ENCODE results near the gene LRRC72.
"Not testable (repeated sequence)": the region's sequence is repeated elsewhere in the genome, so short reads cannot be mapped to it uniquely, and the experiment has no call there.

Gene LRRC72

DNA sequence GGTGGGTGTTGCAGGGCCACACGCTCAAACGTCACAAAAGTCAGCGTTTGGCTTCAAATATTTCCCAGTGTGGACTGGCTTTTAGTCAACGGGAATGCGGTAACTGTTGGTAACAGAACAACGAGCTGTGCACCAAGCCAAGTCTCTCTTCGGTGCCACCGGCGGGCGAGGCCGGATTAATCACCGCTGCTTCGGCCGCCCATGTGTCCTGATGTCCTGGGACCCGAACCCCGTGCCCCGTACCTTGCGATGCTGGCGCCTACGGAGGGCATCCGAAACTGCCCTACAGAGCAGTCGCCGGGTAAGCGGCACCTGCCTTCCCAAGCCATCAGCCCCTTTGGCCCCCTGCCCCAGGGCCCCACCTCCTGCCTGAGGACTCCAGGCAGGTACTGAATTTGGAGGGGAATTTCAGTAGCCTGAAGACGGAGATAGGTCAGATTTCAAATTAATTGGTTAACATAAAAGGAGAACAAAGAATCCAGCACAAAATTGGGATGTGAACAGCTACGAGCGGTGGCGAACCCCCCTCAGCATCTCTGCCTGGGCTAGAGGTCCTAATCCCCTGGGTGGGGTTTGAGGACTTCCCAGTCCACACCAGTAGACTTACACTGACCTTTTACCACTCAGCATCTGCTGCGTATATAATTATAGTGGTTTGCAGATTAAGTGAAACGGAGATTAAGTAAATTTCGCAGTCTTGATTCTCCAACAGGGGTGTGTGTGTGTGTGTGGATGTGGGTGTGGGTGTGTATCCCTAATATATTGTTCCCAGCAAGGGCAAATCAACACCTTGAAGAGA lies at the start of gene LRRC72:
Gene LRRC72 (plus strand): TSS at position 84 of the 799 bp plus-strand sequence. CDS start 128 bp downstream, at position 212.
- DNase-seq (ENCODE audit: low read depth in 2 of 2): no peak

DNA sequence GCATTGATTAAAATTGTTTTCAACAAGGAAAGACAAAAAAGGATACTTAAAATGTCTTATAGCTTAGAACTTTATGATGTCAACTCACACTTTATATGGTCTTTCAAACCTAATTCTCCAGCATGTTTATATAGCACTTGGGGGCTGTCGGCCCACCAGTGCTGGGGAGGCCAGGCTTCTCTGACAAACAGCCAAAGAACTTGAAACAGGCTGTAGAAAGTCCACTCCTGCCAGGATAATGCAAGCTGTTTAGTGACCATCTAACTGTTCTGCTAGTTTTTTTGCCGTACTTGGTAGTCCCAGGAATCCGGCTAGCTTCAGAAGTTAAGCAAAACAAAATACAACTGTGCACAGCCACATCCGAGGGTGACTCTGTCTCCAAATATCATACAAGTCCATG lies 47.5 kb upstream of the LRRC72 start:
- no peak for DNase-seq (ENCODE audit: low read depth in 2 of 2)

DNA sequence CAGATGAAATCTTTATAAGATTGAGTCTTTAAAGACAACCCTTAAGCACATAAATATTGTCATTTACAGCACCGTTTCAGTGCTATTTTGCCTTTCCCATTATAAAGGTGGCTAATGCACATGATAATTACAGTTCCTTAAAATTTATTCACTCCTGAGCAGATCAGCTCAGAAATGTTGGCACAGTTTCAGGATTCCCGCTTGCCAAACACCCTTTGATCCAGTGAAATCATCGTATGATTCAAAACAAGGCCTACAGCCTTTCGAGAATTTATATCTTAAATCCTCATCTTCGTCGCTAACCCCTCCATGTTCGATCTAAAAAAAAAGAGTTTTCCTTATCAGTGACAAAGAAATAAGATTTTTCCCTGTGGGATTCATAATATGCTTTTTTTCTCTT lies 47.0 kb upstream of the LRRC72 start:
- no peak for DNase-seq (ENCODE audit: low read depth in 2 of 2)

DNA sequence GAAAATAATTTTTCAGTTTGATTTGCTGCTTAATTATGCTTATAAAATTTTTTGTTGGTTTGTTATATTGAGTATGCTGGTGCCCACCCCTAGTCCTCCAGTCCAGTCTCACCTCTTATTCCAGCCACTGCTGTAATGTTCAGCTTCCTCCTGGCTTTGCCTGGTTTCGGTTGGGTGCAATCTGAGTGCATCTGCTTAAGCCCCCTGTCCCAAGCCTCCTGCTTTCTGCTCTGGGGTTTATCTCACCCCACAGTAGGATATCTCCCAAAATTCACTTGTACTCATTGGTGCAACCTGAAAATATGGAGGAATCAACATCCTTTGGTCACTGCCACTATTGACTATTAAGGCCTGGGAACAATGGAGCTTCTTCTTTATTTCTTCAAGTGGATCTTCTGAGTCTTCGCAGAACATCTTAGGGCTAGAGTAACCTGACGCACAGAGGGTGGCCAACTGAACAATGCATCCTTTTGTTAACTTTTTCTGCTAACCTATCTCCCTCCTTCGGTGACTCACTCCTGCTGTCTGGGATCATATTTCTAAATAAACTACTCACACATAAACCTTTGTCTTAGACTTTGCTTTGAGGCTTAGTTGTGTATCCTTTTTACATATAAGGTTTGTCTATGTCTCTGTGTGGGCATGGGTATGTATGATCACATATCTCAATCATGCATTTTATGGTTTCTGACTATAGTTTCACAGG lies 42.0 kb upstream of the LRRC72 start:
- DNase-seq (ENCODE audit: low read depth in 2 of 2): no peak

DNA sequence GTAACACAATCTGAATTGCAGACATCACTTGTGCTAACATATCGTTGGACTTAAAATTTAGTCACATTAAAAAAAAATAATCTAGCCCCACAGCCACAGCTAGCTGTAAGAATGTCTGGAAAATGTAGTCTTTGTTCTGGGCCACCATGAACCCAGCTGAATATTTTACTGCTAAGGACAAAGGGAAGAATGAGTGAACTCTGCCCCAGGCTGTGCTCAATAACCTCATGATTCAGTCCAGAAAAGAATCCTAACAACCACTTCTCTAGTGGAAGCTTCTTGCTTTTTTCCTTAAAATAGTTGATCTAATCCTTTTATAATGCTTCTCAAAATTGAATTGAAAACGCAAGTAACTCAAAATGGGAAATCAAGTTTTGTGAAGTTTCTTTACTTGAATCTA lies 35.5 kb upstream of the LRRC72 start:
- DNase-seq (ENCODE audit: low read depth in 2 of 2): no peak

DNA sequence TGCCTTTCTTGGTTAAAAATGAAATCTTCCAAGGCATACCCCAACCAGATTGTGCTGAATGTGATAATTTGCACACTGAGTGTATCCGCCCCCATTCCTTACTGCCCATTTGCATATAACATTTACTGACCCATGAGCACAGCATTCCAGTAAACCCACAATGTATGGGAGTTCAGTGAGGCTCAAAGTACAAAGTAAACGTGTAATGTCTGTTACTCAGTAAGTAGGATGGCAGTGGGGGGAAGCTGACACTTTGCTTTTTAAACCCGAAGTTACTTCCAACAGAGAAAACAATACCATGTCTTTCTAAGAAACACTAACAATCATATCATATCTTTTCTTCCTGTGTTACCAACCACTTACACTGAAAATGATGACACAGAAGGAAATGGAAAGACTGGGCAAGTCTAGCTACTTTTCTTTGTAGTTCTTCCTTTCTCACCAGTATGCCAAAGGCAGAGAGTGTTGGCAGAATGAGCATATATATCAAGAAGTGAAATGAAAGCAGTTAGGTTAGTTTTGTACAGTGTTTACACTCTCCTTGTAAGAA lies 34.0 kb upstream of the LRRC72 start:
- DNase-seq (ENCODE audit: low read depth in 2 of 2): no peak

DNA sequence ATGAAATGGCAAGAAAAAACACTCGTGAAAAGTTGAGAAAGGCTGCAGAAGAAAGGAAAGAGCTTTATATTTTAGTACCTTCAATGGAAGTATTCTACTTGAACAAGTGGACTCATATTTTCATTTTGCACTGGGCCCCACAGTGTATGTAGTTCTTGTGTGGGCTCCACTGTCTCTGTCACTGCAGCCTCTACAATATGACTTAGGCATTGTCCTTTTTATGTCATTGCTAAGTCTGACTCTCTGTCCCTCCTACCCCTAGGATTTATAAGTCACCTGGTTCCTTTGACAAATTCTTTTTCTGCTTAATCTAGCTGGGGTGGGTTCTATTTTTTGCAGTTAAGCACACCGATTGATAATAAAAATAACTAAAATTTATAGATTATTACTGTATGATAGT lies 33.4 kb upstream of the LRRC72 start:
- DNase-seq (ENCODE audit: low read depth in 2 of 2): no peak

DNA sequence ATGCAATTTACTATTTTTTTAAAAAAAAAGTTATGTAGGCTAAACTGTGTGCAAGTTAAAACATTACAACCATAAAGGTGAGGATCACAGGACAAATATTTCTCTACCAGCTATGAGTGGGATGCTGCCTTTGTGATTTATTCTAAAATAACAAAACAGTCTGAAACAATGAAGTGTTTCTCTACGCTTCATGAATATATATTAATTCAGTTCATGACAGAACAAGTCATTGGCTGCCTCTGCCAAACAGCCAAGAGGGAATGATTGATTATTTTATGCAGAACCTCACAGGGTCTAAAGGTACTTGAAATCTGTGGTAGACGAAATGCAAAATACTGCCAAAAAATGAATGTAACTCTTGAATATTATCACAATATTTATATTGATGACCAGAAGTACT lies 32.1 kb upstream of the LRRC72 start:
- DNase-seq (ENCODE audit: low read depth in 2 of 2): no peak

DNA sequence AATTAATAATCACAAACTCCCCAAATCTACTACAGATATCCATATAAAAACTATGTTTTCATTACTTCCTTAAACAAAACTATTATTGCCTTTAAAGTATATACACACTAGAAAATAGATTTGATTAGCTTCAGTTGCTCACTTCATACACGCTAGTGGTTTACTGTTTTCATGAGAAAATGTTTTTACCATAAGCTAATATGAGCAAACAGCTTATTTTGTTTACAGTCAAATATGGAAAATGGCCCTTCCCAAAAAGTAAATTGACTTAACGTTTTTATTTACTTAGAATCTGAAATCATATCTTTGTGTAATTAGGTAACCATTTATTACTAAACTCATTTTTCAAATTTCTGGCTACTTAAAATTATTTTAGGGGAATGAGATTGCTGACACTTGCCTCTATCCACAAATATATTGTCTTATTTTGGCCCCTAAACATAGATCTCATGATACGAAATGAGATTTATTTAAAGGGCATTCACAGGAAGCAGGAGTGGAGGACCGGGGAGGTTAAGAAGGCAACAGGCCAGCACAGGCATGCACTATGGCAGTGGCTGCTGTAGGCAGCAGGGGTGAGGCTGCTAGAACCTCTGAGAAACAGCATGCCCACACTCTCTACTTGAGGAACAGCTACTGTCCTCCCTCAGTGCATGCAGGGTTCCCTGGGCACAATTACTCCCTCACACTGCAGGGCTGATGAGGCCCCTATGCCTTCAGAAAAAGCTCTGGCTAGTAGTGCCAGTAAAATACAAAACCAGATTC lies 31.5 kb upstream of the LRRC72 start:
- DNase-seq (ENCODE audit: low read depth in 2 of 2): no peak

DNA sequence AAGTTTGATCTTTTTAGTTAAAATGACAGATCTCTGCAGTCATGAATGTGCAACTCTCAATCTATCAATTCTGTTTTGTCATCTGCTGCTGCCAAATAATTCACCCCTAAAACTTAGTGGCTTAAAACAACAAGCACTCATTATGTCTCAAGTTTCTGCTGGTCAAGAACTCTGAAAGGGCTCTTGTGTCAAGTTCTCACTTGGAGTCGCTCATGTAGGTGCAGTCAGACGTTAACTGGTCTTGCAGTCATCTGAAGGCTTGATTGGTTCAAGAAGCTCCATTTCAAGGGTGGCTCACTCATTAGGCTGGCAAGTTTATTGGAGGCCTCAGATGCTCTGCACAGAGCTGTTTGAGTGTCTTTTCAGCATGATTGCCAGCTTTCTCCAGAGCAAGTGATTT lies 28.5 kb upstream of the LRRC72 start:
- no peak for DNase-seq (ENCODE audit: low read depth in 2 of 2)

DNA sequence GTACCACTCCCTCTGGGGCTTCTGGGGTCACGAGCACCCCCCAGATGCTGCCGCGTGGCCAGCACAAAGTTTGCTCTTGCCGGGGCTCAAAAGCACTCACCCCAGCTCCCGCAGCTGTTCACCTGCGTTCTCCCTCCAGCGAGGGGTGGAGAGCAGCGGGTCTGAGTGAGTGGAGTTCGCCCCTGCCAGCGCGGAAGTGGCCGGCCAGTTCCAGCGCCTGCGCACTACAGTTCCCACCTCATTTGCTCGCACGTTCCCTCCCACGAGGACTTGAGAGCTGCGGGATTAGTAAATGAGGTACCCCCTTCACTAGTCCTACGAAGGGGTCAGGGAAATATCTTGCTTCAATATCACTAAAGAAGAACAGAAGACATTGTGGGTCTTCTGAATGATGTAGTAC lies 24.3 kb upstream of the LRRC72 start:
- no peak for DNase-seq (ENCODE audit: low read depth in 2 of 2)

DNA sequence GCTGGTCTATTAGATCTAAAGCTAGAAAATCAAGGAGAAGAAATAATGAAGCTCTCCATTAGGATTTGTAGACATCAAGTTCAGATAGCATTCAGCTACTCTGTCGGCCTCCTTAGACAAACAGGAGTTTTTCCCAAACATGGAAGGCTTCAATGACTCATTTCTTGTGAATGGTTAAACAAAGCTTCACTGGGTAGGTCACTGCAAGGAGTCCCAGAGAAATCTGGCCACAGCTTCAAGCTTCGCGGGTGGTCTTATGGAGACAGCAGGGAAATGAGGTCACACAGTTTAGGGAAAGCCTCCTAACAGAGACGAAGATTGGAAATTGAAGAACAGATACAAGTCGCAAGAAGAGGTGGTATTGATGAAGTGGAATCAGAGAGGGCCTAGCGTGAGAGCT lies 22.6 kb upstream of the LRRC72 start:
- DNase-seq (ENCODE audit: low read depth in 2 of 2): no peak

DNA sequence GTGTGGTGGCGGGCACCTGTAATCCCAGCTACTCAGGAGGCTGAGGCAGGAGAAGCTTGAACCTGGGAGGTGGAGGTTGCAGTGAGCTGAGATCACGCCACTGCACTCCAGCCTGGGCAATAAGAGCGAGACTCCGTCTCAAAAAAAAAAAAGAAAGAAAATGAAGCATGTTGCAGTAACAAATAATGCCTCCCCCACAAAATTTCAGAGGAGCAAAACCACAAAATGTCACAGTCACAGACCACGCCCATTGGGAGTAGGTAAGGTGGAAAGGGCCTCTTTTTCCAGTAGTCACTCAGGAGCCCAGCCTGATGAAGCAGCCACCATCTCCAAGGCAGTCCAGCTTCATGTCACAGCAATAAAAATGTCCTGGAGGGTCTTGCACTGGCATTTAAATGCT lies 20.2 kb upstream of the LRRC72 start:
- DNase-seq (ENCODE audit: low read depth in 2 of 2): not testable (repeated sequence)

DNA sequence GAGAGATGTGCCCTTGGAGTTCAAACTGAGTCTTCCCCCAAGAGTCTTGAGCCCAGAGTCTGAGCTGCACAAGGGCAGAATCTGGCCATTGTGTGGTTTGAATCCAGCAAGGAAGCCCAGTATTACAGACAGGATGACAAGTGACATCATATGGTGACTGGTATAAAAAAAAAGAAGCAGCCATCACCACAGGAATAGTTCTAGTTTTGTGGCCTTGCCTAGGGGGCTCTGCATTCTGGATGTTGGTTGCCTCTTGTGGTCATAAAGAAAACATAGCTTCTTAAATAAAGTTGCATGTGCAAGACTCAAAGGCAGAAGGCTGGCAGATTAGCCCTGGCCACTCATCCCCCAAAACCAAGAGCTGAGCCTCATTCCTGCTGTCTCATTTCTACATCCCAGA lies 16.8 kb upstream of the LRRC72 start:
- DNase-seq (ENCODE audit: low read depth in 2 of 2): no peak

DNA sequence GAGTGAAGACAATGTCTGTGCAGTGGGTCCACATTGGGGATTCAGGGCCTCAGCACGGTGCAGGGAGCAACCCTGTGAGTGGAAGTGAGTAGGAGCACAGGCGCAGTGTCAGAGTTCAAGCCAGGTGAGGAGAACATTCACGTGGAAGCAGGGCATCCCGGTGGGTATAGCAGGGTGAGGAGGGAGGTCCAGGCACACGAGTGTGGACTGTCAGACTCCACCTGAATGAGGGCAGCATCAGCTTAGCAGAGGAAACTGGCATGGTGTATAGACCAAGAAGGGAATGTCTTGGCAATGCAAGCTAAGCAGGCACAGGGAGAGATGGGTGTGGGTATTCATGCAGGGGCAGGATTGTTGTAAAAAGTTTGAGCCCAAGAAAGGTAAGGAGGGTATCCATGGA lies 15.3 kb upstream of the LRRC72 start:
- no peak for DNase-seq (ENCODE audit: low read depth in 2 of 2)

DNA sequence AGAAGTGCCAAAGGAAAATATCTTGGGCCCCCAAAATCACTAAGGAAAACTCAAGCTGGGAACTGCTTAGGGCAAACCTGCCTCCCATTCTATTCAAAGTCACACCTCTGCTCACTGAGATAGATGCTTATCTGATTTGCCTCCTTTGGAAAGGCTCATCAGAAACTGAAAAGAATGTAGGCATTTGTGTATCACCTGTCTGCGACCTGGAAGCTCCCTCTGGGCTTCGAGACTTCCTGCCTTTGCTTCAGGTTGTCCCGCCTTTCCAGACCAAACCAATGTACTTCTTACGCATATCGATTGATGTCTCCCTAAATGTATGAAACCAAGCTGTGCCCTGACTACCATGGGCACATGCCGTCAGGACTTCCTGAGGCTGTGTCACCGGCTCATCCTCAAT lies 14.5 kb upstream of the LRRC72 start:
- DNase-seq (ENCODE audit: low read depth in 2 of 2): no peak

DNA sequence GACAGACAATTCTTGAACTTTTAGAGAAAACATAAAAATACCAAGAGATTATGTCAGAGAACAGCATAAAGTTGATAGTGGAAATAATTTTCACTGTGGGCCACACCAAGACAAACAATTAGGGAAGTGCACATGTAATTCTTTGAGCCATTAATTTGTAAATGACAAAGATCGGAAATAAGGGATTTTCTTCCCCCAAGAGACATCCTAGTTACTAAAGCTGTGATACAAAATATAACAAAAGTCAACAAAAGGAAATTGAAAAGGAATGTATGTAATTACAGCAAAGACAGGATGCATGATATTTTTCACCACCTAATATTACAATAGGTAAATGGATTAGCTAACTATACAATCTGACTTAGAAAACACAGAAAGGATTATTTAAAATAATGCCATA lies 12.4 kb upstream of the LRRC72 start:
- no peak for DNase-seq (ENCODE audit: low read depth in 2 of 2)

DNA sequence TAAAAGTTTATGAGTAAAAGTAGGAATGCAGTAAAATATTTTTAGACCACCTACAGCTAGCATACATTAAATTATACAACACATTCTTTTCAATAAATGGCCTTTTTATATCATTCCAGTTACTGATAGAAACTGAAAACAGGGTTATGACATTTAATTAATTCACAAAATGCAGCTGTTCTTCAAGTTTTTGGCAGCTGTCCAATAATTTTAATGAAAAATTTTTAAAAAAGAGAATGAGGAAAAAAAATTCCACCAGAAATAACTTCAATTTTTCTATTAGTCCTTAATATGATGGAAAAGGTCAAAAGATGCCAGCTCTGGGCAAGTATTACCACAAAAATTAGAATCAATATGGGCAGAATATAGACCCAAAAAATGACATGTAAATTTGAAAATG lies 11.9 kb upstream of the LRRC72 start:
- DNase-seq (ENCODE audit: low read depth in 2 of 2): no peak

DNA sequence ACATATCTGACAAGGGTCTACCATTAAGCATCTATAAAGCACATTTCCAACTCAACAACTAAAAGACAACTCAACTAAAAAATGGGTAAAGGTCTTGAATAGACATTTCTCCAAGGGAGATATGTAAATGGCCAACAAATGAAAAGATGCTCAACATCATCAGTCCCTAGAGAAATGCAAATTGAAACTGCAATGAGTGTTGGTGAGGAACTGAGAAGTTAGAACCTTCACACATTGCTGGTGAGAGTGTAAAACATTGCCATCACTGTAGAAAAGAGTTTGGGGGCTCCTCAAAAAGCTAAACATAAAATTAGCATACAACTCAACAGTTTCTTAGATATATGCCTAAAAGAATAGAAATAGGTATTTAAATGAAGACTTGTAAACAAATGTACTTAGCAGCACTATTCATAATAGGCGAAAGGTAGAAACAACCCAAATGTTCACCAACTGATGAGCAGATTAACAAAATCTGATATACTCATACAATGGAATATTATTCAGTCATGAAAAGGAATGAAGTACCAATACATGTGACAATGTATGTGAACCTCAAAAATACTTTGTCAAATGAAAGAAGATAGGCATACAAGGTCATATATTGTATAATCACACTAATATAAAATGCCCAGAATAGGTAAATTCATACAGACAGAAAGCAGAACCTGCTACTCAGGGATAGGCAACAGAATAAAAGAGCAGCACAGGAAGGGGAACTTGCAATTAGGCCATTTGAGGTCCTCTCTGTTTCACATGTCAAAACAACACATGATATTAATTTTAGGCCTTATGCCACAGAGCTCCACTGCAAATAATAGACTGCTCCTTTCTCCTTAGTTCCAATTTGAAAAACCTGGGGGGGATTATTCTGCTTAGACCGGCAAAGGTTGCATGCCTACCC lies 10.6 kb upstream of the LRRC72 start:
- no peak for DNase-seq (ENCODE audit: low read depth in 2 of 2)

DNA sequence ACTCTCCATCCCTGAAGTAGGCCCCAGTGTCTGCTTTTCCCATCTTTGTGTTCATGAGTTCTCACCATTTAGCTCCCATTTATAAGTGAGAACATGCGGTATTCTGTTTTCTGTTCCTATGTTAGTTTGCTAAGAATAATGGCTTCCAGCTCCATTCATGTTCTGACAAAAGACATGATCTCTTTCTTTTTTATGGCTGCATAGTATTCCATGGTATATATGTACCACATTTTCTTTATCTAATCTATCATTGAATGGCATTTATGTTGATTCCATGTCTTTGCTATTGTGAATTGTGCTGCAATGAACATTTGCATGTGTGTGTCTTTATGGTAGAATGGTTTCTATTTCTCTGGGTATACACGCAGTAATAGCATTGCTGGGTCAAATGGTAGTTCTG lies 6.6 kb upstream of the LRRC72 start:
- DNase-seq (ENCODE audit: low read depth in 2 of 2): not testable (repeated sequence)

DNA sequence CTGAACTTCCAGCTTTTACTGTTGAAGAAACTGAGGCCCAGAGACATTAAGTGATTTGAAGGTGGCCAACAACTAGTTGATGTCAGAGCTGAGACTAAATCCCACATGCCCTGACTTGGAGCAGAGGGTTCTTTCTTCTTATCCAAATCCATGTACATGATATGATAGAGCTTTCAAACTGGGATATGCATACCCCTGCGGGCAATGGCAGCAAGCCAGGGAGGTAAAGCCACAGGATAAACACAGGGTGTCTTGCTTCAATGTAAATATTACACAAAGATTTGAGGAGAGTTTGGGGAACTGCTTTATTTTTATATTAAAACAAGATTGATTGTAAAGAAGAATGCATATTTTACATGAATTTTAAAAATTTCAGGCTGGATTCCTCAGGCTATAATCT lies 2.3 kb upstream of the LRRC72 start:
- DNase-seq (ENCODE audit: low read depth in 2 of 2): no peak

All from stimulated activated CD8-positive, alpha-beta memory T cell treated with anti-CD3 and anti-CD28 coated beads, Interleukin-15, amount 100 ng/mL, for 4 hours (primary cell).